Kidney (tissue), 14 donors: Measurements from ENCODE around the gene MCF2L. TPM values are rescaled to one million over a fixed set of nuclear protein-coding genes. Genes with fewer than 3 reads are reported as not detected.

Experiments
- DNase-seq, 5 donors: peaks; one replicate each; pipeline ENCODE4 v3.0.0-alpha.2; 2013 to 2020
- FAIRE-seq: peaks from 2 replicates; lab custom pipeline; 2012; peaks lifted over from hg19 to GRCh38; lab: Jason Lieb, UNC
- H3K27ac ChIP-seq, 2 donors: one replicate each; pipeline ENCODE4 v1.7.0; 2013; ENCODE audit warnings: low read depth in 2 of 2, low read length in 2 of 2, inconsistent platforms in 1 of 2
- H3K27me3 ChIP-seq: one replicate; pipeline ENCODE4 v1.7.1; 2013; ENCODE audit warnings: low read length, inconsistent platforms; ENCODE audit not compliant: control insufficient read depth, insufficient read depth
- H3K36me3 ChIP-seq, 3 donors: one replicate each; pipeline versions ENCODE4 v1.7.0 to v1.7.1; 2013; ENCODE audit warnings: low read length in 3 of 3, control low read depth in 1 of 3, inconsistent platforms in 1 of 3; ENCODE audit not compliant: insufficient read depth in 3 of 3, control insufficient read depth in 2 of 3
- H3K4me1 ChIP-seq, 3 donors: one replicate each; pipeline versions ENCODE4 v1.7.0 to v1.7.1; 2013; ENCODE audit warnings: low read length in 3 of 3, inconsistent platforms in 1 of 3, low read depth in 1 of 3; ENCODE audit not compliant: control insufficient read depth in 2 of 3, insufficient read depth in 2 of 3
- H3K4me3 ChIP-seq, 3 donors: one replicate each; pipeline versions ENCODE4 v1.7.0 to v1.8.1; 2013; ENCODE audit warnings: low read length in 3 of 3, control low read depth in 1 of 3, inconsistent platforms in 1 of 3
- H3K9ac ChIP-seq, 3 donors: one replicate each; pipeline versions ENCODE4 v1.7.0 to v1.7.1; 2013; ENCODE audit warnings: low read length in 3 of 3, control low read depth in 1 of 3, inconsistent platforms in 1 of 3
- H3K9me3 ChIP-seq, 3 donors: one replicate each; pipeline versions ENCODE4 v1.7.0 to v1.7.1; 2013; ENCODE audit warnings: low read length in 3 of 3, control low read depth in 1 of 3, inconsistent platforms in 1 of 3; ENCODE audit not compliant: control insufficient read depth in 2 of 3, insufficient read depth in 1 of 3
- intact Hi-C: fragments of 100-400 bp; cut with DNase I; formaldehyde crosslinking; loops from one replicate; pipeline ENCODE4 v1.11.1; 2022
- polyA plus RNA-seq: library from polyadenylated mRNA; stranded (reverse); fragments of 350-450 nt; fragmentation: Illumina TruSeq; extraction: RNeasy Lipid Tissue Mini Kit (QIAGEN cat#74804); gene quantifications from one replicate; pipeline ENCODE4 v1.2.3, GENCODE V29; 2014; ENCODE audit warnings: low read depth, low replicate concordance; ENCODE audit not compliant: insufficient read depth
- total RNA-seq: library from RNA; stranded (reverse); fragmentation: NEBNext Ultra II Directional; extraction: Animal tissue kit (Norgen Biotek cat#: 25700); gene quantifications from one replicate; pipeline ENCODE4 v1.2.1, GENCODE V29; 2021
- TF ChIP-seq, protein P1 (sequence below): IDR thresholded peaks from 3 replicates; pipeline ENCODE4 v1.5.1; 2012; ENCODE audit warnings: mild to moderate bottlenecking, moderate library complexity, borderline replicate concordance; ENCODE audit not compliant: insufficient read depth; ENCODE audit errors: extremely low read depth
- donor health status: control.
- donor health status: control.
- donor health status: control.
- donor health status: control.
- donor health status: control.
- donor health status: DM: yes; HTN: yes; CAD: no.
- donor health status: Normal renal cell carcinoma (clear cell type).

MCF2L gene
- total and polyA plus RNA-seq, 2 donors from 2014 or later = 12.1 to 61.9 TPM

DNA sequence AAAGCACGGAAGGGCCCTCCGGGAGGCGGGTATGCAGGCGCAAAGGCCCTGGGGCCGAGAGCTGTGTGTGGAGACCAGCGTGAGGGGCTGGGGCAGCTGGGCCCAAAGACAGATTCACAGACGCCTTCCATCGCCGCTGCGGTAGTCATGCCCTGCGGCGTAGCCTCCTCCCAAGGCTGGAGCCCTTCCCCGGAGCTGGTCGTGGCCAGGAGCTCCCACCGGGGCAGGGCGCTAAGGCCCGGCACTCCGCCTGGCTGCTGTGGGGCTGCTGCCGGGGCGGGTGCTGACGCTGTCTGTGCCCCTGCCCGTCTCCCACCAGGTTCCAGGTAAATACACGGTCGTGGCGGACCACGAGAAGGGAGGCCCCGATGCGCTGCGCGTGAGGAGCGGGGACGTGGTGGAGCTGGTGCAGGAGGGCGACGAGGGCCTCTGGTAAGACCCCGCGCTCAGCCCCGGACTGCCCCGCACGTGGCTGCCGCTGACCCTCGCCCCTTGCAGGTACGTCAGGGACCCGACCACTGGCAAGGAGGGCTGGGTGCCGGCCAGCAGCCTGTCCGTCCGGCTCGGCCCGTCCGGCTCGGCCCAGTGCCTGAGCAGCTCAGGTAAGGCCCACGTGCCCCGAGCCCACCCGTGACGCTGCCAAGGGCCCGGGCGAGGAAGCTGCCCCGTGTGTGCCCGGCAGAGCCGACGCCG is 127.2 kb downstream of the MCF2L start:
- Histone ChIP-seq H3K9ac (no peak overlapping the region), H3K9me3 (no peaks in the 10 kb centered on the region), H3K4me3 (no peak overlapping the region), H3K36me3 (peaks cover 0 to 7% (median 0%) of the 10 kb centered on the region in 3 donors), H3K4me1 (no peaks in the 10 kb centered on the region), H3K27ac (no peak overlapping the region), H3K27me3 (peaks cover 6% of the 10 kb centered on the region)
- no peak for FAIRE-seq
- TF ChIP-seq, protein P1, sequence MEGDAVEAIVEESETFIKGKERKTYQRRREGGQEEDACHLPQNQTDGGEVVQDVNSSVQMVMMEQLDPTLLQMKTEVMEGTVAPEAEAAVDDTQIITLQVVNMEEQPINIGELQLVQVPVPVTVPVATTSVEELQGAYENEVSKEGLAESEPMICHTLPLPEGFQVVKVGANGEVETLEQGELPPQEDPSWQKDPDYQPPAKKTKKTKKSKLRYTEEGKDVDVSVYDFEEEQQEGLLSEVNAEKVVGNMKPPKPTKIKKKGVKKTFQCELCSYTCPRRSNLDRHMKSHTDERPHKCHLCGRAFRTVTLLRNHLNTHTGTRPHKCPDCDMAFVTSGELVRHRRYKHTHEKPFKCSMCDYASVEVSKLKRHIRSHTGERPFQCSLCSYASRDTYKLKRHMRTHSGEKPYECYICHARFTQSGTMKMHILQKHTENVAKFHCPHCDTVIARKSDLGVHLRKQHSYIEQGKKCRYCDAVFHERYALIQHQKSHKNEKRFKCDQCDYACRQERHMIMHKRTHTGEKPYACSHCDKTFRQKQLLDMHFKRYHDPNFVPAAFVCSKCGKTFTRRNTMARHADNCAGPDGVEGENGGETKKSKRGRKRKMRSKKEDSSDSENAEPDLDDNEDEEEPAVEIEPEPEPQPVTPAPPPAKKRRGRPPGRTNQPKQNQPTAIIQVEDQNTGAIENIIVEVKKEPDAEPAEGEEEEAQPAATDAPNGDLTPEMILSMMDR = no peak
- intact Hi-C loops = no loop called here
- DNase-seq = peak in 1 of 5 donors; percentile 78

DNA sequence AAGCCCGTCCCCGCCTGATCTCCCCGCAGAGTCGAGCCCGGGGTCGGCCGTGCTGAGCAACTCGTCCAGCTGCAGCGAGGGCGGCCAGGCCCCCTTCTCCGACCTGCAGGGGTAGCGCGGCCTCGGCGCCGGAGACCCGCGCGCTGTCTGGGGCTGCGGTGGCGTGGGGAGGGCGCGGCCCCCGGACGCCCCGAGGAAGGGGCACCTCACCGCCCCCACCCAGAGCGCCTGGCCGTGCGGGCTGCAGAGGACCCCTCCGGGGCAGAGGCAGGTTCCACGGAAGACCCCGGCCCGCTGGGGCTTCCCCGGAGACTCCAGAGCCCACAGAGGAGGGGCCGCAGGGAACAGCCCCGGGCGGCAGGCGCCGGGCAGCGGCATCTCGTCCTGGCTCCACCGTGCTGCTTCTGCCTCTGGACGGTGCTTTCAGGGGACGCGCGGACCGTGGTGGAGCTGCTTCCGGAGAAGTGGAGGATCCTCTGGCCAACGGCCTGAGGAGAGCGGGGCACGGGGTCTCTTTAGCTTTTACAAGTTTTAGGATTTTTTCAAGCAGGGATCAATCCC is 127.8 kb downstream of the MCF2L start:
- peaks cover 0 to 6% (median 0%) of the 10 kb centered on the region in 3 donors for H3K36me3 ChIP-seq

DNA sequence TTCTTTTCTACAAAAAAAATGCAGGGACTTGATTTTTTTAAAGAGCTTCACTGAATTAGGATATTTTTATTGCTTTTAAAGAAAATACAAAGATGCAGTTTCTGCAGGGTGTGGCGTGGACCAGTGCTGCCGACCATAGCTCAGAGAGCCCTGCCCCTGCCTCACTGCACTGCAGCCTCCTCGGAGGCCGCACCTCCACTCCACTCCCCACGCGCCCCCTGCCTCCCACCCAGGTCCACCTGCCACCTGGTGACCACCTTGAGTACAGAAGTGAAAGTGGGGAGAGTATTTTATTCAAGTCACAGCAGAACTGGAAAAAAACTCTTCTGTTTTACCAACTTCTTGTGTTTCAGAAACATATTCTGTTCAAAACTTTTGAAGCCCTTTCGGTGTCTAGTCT is 128.6 kb downstream of the MCF2L start:
- no peak overlapping the region for H3K27ac ChIP-seq
- peaks cover 6% of the 10 kb centered on the region for H3K27me3 ChIP-seq
- FAIRE-seq = no peak
- H3K9me3 ChIP-seq = no peaks in the 10 kb centered on the region
- H3K4me1 ChIP-seq = no peaks in the 10 kb centered on the region
- no peak overlapping the region for H3K4me3 ChIP-seq
- DNase-seq = no peak
- intact Hi-C loops = no loop called here
- TF ChIP-seq, protein P1 = no peak
- no peak overlapping the region for H3K9ac ChIP-seq
- H3K36me3 ChIP-seq = peaks cover 0 to 6% (median 0%) of the 10 kb centered on the region in 3 donors

More for the DNA sequence above, 127.8 kb downstream of the MCF2L start:
- Histone ChIP-seq H3K9me3 (no peaks in the 10 kb centered on the region), H3K4me3 (no peak overlapping the region), H3K27me3 (peaks cover 6% of the 10 kb centered on the region), H3K9ac (no peak overlapping the region), H3K27ac (no peak overlapping the region), H3K4me1 (no peaks in the 10 kb centered on the region)
- DNase-seq = no peak
- intact Hi-C loops = no loop called here
- TF ChIP-seq, protein P1 = no peak
- no peak for FAIRE-seq
